Liver (tissue), 9 donors: ENCODE results near the gene CPLANE1. TPM values are rescaled to one million over a fixed set of nuclear protein-coding genes. Genes with fewer than 3 reads are reported as not detected.

ENCODE experiments used
- DNase-seq: peaks from one replicate; pipeline ENCODE4 v3.0.0-alpha.2; 2017; ENCODE audit warnings: low spot score
- H3K27ac ChIP-seq, 2 donors: one replicate each; pipeline ENCODE4 v1.7.0; 2013; ENCODE audit warnings: inconsistent platforms in 2 of 2, low read length in 2 of 2, control low read depth in 1 of 2, low read depth in 1 of 2, mild to moderate bottlenecking in 1 of 2
- H3K27me3 ChIP-seq, 4 donors: one replicate each; pipeline versions ENCODE4 v1.6.1 to v1.7.0; 2013; ENCODE audit warnings: low read length in 3 of 4, inconsistent platforms in 1 of 4, mild to moderate bottlenecking in 1 of 4, moderate library complexity in 1 of 4; ENCODE audit not compliant: control insufficient read depth in 4 of 4, insufficient read depth in 4 of 4
- H3K36me3 ChIP-seq, 4 donors: one replicate each; pipeline versions ENCODE4 v1.6.1 to v1.7.0; 2013; ENCODE audit warnings: low read length in 3 of 4, mild to moderate bottlenecking in 3 of 4, low read depth in 1 of 4, moderate library complexity in 1 of 4; ENCODE audit not compliant: control insufficient read depth in 4 of 4, insufficient read depth in 3 of 4
- H3K4me1 ChIP-seq, 4 donors: one replicate each; pipeline versions ENCODE4 v1.6.1 to v1.7.0; 2013; ENCODE audit warnings: low read length in 3 of 4, mild to moderate bottlenecking in 3 of 4, moderate library complexity in 1 of 4; ENCODE audit not compliant: control insufficient read depth in 4 of 4, insufficient read depth in 4 of 4
- H3K4me3 ChIP-seq, 3 donors: one replicate each; pipeline versions ENCODE4 v1.6.1 to v1.7.0; 2013; ENCODE audit warnings: low read length in 3 of 3, control low read depth in 1 of 3, low read depth in 1 of 3, mild to moderate bottlenecking in 1 of 3
- H3K9ac ChIP-seq, 2 donors: one replicate each; pipeline ENCODE4 v1.7.0; 2013; ENCODE audit warnings: low read length in 2 of 2, mild to moderate bottlenecking in 2 of 2, moderate library complexity in 2 of 2, control low read depth in 1 of 2, low read depth in 1 of 2
- H3K9me3 ChIP-seq, 4 donors: one replicate each; pipeline versions ENCODE4 v1.6.1 to v1.7.0; 2013; ENCODE audit warnings: low read length in 3 of 4; ENCODE audit not compliant: control insufficient read depth in 4 of 4
- EGR1 ChIP-seq, 2 donors: IDR thresholded peaks; 2 replicates each; pipeline ENCODE4 v1.6.1; 2016 to 2018; ENCODE audit warnings: antibody characterized with exemption in 2 of 2, low read depth in 2 of 2
- FOXA2 ChIP-seq: IDR thresholded peaks from 2 replicates; pipeline ENCODE4 v1.6.1; 2016; ENCODE audit warnings: antibody characterized with exemption
- GABPA ChIP-seq, 2 donors: IDR thresholded peaks in 1 of 2; conservative IDR thresholded peaks in 1 of 2; 2 replicates each; pipeline ENCODE4 v1.6.1; 2016; ENCODE audit warnings: antibody characterized with exemption in 2 of 2, mild to moderate bottlenecking in 1 of 2, moderate library complexity in 1 of 2
- HNF4G ChIP-seq: IDR thresholded peaks from 2 replicates; pipeline ENCODE4 v1.6.1; 2016; ENCODE audit warnings: antibody characterized with exemption
- JUND ChIP-seq, 2 donors: IDR thresholded peaks; 2 replicates each; pipeline ENCODE4 v1.6.1; 2016; ENCODE audit warnings: antibody characterized with exemption in 2 of 2
- NR2F2 ChIP-seq: IDR thresholded peaks from 2 replicates; pipeline ENCODE4 v1.6.1; 2016; ENCODE audit warnings: antibody characterized with exemption
- RAD21 ChIP-seq, 2 donors: IDR thresholded peaks; 2 replicates each; pipeline ENCODE4 v1.6.1; 2016; ENCODE audit warnings: antibody characterized with exemption in 2 of 2, mild to moderate bottlenecking in 2 of 2
- YY1 ChIP-seq: IDR thresholded peaks from 2 replicates; pipeline ENCODE4 v1.6.1; 2016; ENCODE audit warnings: antibody characterized with exemption, mild to moderate bottlenecking
- WGBS: extraction: QIAGEN DNeasy Blood & Tissue Kit; methylation state at CpG from one replicate; pipeline ENCODE4 v1.1.7; 2013; 5-methylcytosine and 5-hydroxymethylcytosine counted together
- polyA plus RNA-seq, 2 donors: library from polyadenylated mRNA; stranded (reverse) in 1 of 2; unstranded in 1 of 2; fragments of 200-250 nt in 1 of 2; fragments of >200 nt in 1 of 2; fragmentation: Nextera tagmentation in 1 of 2; extraction: Ambion mirVana in 1 of 2; gene quantifications; one replicate each; pipeline versions ENCODE4 v1.2.1 to v1.2.3, GENCODE V29; 2013 to 2015
- total RNA-seq, 2 donors: library from RNA; depleted of rRNA; stranded (reverse); fragments of >200 nt; gene quantifications; one replicate each; pipeline ENCODE4 v1.2.3, GENCODE V29; 2014
- TF ChIP-seq, protein P1 (sequence below): IDR thresholded peaks from 2 replicates; pipeline ENCODE4 v1.6.1; 2016; ENCODE audit warnings: antibody characterized with exemption
- TF ChIP-seq, protein P2 (sequence below): IDR thresholded peaks from 2 replicates; pipeline ENCODE4 v1.6.1; 2016; ENCODE audit warnings: antibody characterized with exemption, mild to moderate bottlenecking
- TF ChIP-seq, protein P3 (sequence below): fragments of 150-350 bp; IDR thresholded peaks from 2 replicates; pipeline ENCODE4 v1.5.1; 2017; ENCODE audit warnings: improper control_type of control experiment, low read depth, low read length; ENCODE audit not compliant: missing input control
- donor health status: healthy.
- donor health status: healthy.
- donor health status: healthy.
- donor health status: healthy.
- donor health status: healthy.

CPLANE1 gene
- total and polyA plus RNA-seq, 4 donors = 0.75 to 11.6 (median 3.8) TPM

DNA sequence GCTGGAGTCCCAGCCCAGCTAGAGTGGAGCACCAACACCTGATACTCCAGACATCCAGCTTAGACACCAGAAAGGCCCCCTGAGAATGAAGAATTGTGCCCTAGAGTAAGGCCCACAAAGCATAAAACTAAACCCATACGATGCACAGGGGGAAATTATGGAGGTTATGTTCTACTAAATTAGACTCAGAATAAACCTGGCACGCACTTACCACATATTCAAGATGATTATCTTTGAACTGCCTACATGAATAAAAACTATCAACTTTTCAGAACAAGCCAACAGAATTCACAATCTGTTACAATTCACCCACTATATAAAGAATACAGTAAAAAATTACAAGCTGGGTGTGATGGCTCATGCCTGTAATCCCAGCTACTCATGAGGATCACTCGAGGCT is 168.5 kb downstream of the CPLANE1 start:
- H3K9ac ChIP-seq = no peak overlapping the region
- H3K27ac ChIP-seq = no peak overlapping the region
- no peaks in the 10 kb centered on the region for H3K36me3 ChIP-seq
- no peak for TF ChIP-seq HNF4G
- TF ChIP-seq, protein P1, sequence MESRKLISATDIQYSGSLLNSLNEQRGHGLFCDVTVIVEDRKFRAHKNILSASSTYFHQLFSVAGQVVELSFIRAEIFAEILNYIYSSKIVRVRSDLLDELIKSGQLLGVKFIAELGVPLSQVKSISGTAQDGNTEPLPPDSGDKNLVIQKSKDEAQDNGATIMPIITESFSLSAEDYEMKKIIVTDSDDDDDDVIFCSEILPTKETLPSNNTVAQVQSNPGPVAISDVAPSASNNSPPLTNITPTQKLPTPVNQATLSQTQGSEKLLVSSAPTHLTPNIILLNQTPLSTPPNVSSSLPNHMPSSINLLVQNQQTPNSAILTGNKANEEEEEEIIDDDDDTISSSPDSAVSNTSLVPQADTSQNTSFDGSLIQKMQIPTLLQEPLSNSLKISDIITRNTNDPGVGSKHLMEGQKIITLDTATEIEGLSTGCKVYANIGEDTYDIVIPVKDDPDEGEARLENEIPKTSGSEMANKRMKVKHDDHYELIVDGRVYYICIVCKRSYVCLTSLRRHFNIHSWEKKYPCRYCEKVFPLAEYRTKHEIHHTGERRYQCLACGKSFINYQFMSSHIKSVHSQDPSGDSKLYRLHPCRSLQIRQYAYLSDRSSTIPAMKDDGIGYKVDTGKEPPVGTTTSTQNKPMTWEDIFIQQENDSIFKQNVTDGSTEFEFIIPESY = no peak
- TF ChIP-seq YY1 = no peak
- 96% methylated on average over 3 of the region's 3 CpGs for WGBS
- no peak overlapping the region for H3K4me3 ChIP-seq
- H3K27me3 ChIP-seq = no peaks in the 10 kb centered on the region
- H3K4me1 ChIP-seq = no peaks in the 10 kb centered on the region
- no peak for DNase-seq
- no peaks in the 10 kb centered on the region for H3K9me3 ChIP-seq

DNA sequence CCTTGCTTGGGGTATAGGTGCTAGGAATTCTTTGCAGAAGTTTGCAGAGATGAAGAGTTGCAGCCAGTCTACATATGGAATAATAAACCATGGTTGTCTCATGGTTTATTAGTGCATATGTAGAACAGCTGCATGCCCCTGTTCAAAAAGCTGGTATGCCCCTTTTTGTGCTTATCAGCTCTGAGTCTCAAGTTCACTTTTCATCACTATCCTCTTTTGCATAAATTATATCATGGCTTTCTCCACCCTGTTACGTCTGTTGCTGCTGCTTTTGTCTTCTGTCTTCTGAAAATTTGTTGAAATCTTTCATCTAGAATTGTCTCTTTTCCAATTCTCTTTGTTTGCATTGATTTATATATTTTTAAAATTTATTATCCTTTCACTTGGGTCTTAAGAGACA is 172.0 kb downstream of the CPLANE1 start:
- TF ChIP-seq FOXA2 = no peak
- no peak for TF ChIP-seq EGR1 (IDR thresholded peaks at IDR 0.05; ENCODE audit: low read depth in 2 of 2)
- TF ChIP-seq, protein P2, sequence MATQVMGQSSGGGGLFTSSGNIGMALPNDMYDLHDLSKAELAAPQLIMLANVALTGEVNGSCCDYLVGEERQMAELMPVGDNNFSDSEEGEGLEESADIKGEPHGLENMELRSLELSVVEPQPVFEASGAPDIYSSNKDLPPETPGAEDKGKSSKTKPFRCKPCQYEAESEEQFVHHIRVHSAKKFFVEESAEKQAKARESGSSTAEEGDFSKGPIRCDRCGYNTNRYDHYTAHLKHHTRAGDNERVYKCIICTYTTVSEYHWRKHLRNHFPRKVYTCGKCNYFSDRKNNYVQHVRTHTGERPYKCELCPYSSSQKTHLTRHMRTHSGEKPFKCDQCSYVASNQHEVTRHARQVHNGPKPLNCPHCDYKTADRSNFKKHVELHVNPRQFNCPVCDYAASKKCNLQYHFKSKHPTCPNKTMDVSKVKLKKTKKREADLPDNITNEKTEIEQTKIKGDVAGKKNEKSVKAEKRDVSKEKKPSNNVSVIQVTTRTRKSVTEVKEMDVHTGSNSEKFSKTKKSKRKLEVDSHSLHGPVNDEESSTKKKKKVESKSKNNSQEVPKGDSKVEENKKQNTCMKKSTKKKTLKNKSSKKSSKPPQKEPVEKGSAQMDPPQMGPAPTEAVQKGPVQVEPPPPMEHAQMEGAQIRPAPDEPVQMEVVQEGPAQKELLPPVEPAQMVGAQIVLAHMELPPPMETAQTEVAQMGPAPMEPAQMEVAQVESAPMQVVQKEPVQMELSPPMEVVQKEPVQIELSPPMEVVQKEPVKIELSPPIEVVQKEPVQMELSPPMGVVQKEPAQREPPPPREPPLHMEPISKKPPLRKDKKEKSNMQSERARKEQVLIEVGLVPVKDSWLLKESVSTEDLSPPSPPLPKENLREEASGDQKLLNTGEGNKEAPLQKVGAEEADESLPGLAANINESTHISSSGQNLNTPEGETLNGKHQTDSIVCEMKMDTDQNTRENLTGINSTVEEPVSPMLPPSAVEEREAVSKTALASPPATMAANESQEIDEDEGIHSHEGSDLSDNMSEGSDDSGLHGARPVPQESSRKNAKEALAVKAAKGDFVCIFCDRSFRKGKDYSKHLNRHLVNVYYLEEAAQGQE = no peak
- TF ChIP-seq NR2F2 = no peak
- TF ChIP-seq, protein P1 = no peak
- no peak for TF ChIP-seq JUND (IDR thresholded peaks at IDR 0.05)
- TF ChIP-seq RAD21 (IDR thresholded peaks at IDR 0.05) = no peak
- TF ChIP-seq HNF4G = no peak
- TF ChIP-seq, protein P3, sequence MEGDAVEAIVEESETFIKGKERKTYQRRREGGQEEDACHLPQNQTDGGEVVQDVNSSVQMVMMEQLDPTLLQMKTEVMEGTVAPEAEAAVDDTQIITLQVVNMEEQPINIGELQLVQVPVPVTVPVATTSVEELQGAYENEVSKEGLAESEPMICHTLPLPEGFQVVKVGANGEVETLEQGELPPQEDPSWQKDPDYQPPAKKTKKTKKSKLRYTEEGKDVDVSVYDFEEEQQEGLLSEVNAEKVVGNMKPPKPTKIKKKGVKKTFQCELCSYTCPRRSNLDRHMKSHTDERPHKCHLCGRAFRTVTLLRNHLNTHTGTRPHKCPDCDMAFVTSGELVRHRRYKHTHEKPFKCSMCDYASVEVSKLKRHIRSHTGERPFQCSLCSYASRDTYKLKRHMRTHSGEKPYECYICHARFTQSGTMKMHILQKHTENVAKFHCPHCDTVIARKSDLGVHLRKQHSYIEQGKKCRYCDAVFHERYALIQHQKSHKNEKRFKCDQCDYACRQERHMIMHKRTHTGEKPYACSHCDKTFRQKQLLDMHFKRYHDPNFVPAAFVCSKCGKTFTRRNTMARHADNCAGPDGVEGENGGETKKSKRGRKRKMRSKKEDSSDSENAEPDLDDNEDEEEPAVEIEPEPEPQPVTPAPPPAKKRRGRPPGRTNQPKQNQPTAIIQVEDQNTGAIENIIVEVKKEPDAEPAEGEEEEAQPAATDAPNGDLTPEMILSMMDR = no peak
- no peak for TF ChIP-seq GABPA (IDR thresholded peaks at IDR 0.05 in 1 of 2, conservative IDR thresholded peaks at IDR 0.05 in 1 of 2)

More for the DNA sequence above, 172.0 kb downstream of the CPLANE1 start:
- no peak overlapping the region for H3K4me3 ChIP-seq
- no peaks in the 10 kb centered on the region for H3K36me3 ChIP-seq
- H3K27ac ChIP-seq = no peak overlapping the region
- no peaks in the 10 kb centered on the region for H3K9me3 ChIP-seq
- no peaks in the 10 kb centered on the region for H3K4me1 ChIP-seq
- H3K27me3 ChIP-seq = no peaks in the 10 kb centered on the region
- WGBS = 91% methylated on average over 1 of the region's 1 CpG
- no peak for DNase-seq
- H3K9ac ChIP-seq = no peak overlapping the region
